HG03064 (cell line): ENCODE data around the gene NIPBL.
A peak's percentile ranks its signal among the peaks of the same experiment; 100 is the strongest.
"Not testable (repeated sequence)": the region's sequence is repeated elsewhere in the genome, so short reads cannot be mapped to it uniquely, and the experiment has no call there.

Source experiments
- ATAC-seq: cut with Tn5 transposase; IDR thresholded peaks from one replicate; pipeline ENCODE4 v1.9.1; 2021; ENCODE audit warnings: low read depth; ENCODE audit not compliant: unreplicated experiment

NIPBL gene

GRCh38 chr5:37077146-37077545 is 200.6 kb downstream of the NIPBL start:
- no peak for ATAC-seq

- no peak for ATAC-seq
These were observed 204.1 kb downstream of the NIPBL start for GRCh38 chr5:37080697-37081096.

- not testable (repeated sequence) for ATAC-seq
These were observed 206.4 kb downstream of the NIPBL start for GRCh38 chr5:37082977-37083376.

GRCh38 chr5:37086026-37086425 is 209.5 kb downstream of the NIPBL start:
- ATAC-seq: not testable (repeated sequence)

GRCh38 chr5:37086466-37087173 is 210.1 kb downstream of the NIPBL start:
- no peak for ATAC-seq

GRCh38 chr5:37088009-37088408 is 211.4 kb downstream of the NIPBL start:
- no peak for ATAC-seq

GRCh38 chr5:37090123-37090726 is 213.7 kb downstream of the NIPBL start:
- no peak for ATAC-seq

GRCh38 chr5:37090781-37091180 is 214.2 kb downstream of the NIPBL start:
- ATAC-seq: no peak

GRCh38 chr5:37093795-37094194 is 217.2 kb downstream of the NIPBL start:
- not testable (repeated sequence) for ATAC-seq

GRCh38 chr5:37099267-37099666 is 222.7 kb downstream of the NIPBL start:
- not testable (repeated sequence) for ATAC-seq

GRCh38 chr5:37103302-37103701 is 226.7 kb downstream of the NIPBL start:
- no peak for ATAC-seq

GRCh38 chr5:37109338-37109737 is 232.8 kb downstream of the NIPBL start:
- no peak for ATAC-seq

GRCh38 chr5:37110135-37110534 is 233.6 kb downstream of the NIPBL start:
- ATAC-seq: no peak

GRCh38 chr5:37111426-37112382 is 235.1 kb downstream of the NIPBL start:
- peak; percentile 86 for ATAC-seq

- ATAC-seq: no peak
These were observed 235.9 kb downstream of the NIPBL start for GRCh38 chr5:37112383-37112991.
